Epithelial cell of esophagus (primary cell): ENCODE measurements around the gene ASB2.
A peak's percentile ranks its signal among the peaks of the same experiment; 100 is the strongest.

Experiments used
- DNase-seq: peaks from one replicate; pipeline ENCODE4 v3.0.0; 2010; ENCODE audit warnings: low read depth
- H3K4me3 ChIP-seq: 2 replicates; pipeline ENCODE4 v1.5.1; 2011; ENCODE audit warnings: mild to moderate bottlenecking, low read length, control low read depth
- CTCF ChIP-seq: IDR thresholded peaks from 2 replicates; pipeline ENCODE4 v1.5.1; 2011; ENCODE audit warnings: low read depth, mild to moderate bottlenecking, low read length, control low read depth, inconsistent platforms; ENCODE audit not compliant: insufficient read depth; ENCODE audit errors: missing control alignments

Gene ASB2

DNA sequence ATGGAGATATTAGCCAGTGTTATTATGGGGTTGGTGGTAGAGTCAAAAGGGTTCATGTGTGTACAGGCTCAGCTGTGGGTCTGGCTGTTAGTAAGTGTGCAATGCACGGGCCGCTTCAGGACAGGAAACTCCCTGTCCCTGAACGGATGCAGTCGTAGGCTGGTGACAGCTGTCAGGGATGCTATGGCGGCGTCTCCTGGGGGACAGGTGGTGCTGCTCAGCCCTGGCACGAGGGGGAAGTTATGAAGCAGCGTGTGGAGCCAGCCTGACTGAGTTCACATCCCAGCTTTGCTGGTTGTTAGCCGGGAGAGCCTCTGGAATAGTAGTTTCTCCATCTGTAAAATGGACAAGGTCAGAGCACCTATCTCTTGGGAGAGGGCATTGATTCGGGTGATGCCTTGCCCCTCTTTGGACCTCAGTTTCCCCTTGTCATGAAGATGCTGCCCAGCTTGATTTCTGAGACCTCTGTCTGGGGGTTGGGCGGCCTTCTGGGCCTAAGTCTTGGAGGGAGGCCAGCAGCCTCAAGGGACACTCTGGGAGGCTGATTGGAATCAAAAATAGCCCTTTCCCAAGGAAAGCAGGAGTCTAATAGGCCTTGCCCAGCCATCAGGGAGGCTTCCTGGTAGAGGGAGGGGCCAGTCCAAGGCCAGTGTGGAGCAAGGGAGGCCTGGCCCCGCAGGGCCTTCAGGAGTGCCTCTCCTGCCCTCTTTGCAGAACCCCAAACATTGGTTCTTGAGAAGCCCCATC lies 7.1 kb downstream of the ASB2 start:
- no peak for DNase-seq
- H3K4me3 ChIP-seq: no peak overlapping the region
- no peak for TF ChIP-seq CTCF

DNA sequence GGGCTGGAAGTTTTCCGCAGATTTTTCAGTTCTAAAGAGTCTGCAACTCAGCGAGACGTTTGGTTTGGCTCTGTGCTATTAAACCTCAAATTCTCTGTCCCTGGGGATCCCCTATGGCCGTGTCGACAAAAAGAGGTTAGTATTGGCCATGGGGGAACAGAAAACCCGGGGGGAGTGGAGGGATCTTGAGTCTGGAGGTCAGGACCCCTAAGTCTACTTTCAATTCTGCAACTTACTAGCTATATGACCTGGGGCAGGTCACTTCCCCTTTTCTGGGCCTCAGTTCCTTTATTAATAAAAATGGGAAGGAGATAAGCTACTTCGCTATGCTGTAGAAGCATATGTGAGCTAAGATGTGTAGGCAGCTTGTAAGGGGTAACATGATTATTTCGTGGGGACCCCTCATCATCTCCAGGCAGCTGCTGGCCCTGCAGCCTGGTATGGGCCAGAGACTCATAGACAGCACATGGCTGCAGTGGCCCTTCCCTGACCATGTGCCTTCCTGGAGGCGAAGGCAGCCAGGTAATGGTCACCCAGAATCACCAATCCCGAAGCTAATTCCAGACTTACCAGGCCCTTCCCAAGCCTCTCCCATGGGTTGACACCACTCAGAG lies 8.6 kb downstream of the ASB2 start:
- DNase-seq: no peak
- no peak overlapping the region for H3K4me3 ChIP-seq

GRCh38 chr14:93965946-93966474 lies 10.4 kb downstream of the ASB2 start:
- H3K4me3 ChIP-seq: no peak overlapping the region
- no peak for TF ChIP-seq CTCF
- DNase-seq: no peak

More for the DNA sequence above, 8.6 kb downstream of the ASB2 start:
- no peak for TF ChIP-seq CTCF

DNA sequence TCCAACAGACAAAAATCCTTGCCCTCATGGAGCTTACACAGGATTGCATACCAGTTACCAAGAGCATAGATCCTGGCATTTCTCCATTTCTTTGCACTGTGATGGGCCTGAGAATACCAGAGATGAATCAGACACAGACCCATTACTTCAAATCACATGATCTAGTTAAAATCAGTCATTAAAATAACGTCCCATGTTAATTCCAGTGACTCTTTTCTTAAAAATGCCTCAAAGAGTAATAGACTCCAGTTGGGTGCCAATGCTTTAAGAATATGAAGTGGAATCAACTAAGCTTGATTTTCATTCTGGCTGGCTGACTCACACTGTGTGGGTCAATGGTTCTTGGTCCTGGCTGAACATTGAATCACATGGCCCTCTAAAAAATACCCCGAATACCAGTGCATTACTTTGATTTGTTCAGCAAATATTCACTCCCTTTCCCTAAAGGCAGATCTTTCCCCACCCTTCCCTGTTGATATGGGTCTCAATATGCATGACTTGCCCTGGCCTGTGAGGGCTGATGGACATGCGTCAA lies 11.0 kb downstream of the ASB2 start:
- H3K4me3 ChIP-seq: no peak overlapping the region
- TF ChIP-seq CTCF: no peak
- DNase-seq: peak; percentile 72

- H3K4me3 ChIP-seq: no peak overlapping the region
- TF ChIP-seq CTCF: no peak
- DNase-seq: no peak
Observed at GRCh38 chr14:93964820-93965286, 11.5 kb downstream of the ASB2 start.

GRCh38 chr14:93964281-93964680 lies 12.1 kb downstream of the ASB2 start:
- DNase-seq: no peak
- no peak for TF ChIP-seq CTCF
- no peak overlapping the region for H3K4me3 ChIP-seq
